DND-41 (cell line): Measurements from ENCODE around the gene SULF2.

Source experiments
- ATAC-seq: fragments of 200-7000 bp; cut with Tn5 transposase; 3 replicates; pipeline ENCODE4 v1.9.1; 2021; ENCODE audit warnings: low read depth; ENCODE audit not compliant: insufficient read depth
- DNase-seq: peaks from one replicate; pipeline ENCODE4 v3.0.0-alpha.2; 2020
- H2AFZ ChIP-seq: 2 replicates; pipeline ENCODE4 v1.6.0; 2012; ENCODE audit warnings: low read depth, low read length
- H3K27ac ChIP-seq: 2 replicates; pipeline ENCODE4 v1.5.1; 2012; ENCODE audit warnings: low read length, inconsistent platforms
- H3K27me3 ChIP-seq: fragments of 200-600 bp; sonication (generic); 2 replicates; pipeline ENCODE4 v1.6.0; 2012; ENCODE audit warnings: low read length, mild to moderate bottlenecking, inconsistent platforms; ENCODE audit not compliant: insufficient read depth, poor library complexity
- H3K36me3 ChIP-seq: 2 replicates; pipeline ENCODE4 v1.5.1; 2012; ENCODE audit warnings: low read length, inconsistent platforms; ENCODE audit not compliant: insufficient read depth
- H3K4me1 ChIP-seq: 2 replicates; pipeline ENCODE4 v1.5.1; 2012; ENCODE audit warnings: mild to moderate bottlenecking, low read length; ENCODE audit not compliant: insufficient read depth
- H3K4me2 ChIP-seq: 2 replicates; pipeline ENCODE4 v1.6.0; 2012; ENCODE audit warnings: mild to moderate bottlenecking, moderate library complexity, low read length, inconsistent platforms; ENCODE audit not compliant: insufficient read depth
- H3K4me3 ChIP-seq, 2 experiments: fragments of 200-600 bp in 1 of 2; shearing (Covaris generic) in 1 of 2; 2 replicates each; pipeline ENCODE4 v1.5.1; 2012 to 2016; ENCODE audit warnings: inconsistent platforms in 2 of 2, low read length in 2 of 2, mild to moderate bottlenecking in 2 of 2, low read depth in 1 of 2, moderate library complexity in 1 of 2
- H3K79me2 ChIP-seq: 2 replicates; pipeline ENCODE4 v1.6.0; 2012; ENCODE audit warnings: low read length, inconsistent platforms; ENCODE audit not compliant: insufficient read depth
- H3K9ac ChIP-seq: 2 replicates; pipeline ENCODE4 v1.6.0; 2012; ENCODE audit warnings: low read depth, mild to moderate bottlenecking, inconsistent platforms, low read length, moderate library complexity
- H3K9me3 ChIP-seq: 2 replicates; pipeline ENCODE4 v1.5.1; 2012; ENCODE audit warnings: low read length, moderate library complexity, mild to moderate bottlenecking, inconsistent platforms; ENCODE audit not compliant: insufficient read depth, severe bottlenecking
- H4K20me1 ChIP-seq: 2 replicates; pipeline ENCODE4 v1.6.0; 2012; ENCODE audit warnings: low read length; ENCODE audit not compliant: insufficient read depth
- EZH2 ChIP-seq: IDR thresholded peaks from 3 replicates; pipeline ENCODE4 v1.6.1; 2012; ENCODE audit warnings: borderline replicate concordance, low read depth, mild to moderate bottlenecking, moderate library complexity, low read length, inconsistent platforms; ENCODE audit not compliant: severe bottlenecking
- TF ChIP-seq, protein P1 (sequence below): IDR thresholded peaks from 2 replicates; pipeline ENCODE4 v1.5.1; 2012; ENCODE audit warnings: borderline replicate concordance, low read length, moderate library complexity, mild to moderate bottlenecking; ENCODE audit not compliant: poor library complexity, severe bottlenecking; ENCODE audit errors: extremely low read depth

Gene SULF2

DNA sequence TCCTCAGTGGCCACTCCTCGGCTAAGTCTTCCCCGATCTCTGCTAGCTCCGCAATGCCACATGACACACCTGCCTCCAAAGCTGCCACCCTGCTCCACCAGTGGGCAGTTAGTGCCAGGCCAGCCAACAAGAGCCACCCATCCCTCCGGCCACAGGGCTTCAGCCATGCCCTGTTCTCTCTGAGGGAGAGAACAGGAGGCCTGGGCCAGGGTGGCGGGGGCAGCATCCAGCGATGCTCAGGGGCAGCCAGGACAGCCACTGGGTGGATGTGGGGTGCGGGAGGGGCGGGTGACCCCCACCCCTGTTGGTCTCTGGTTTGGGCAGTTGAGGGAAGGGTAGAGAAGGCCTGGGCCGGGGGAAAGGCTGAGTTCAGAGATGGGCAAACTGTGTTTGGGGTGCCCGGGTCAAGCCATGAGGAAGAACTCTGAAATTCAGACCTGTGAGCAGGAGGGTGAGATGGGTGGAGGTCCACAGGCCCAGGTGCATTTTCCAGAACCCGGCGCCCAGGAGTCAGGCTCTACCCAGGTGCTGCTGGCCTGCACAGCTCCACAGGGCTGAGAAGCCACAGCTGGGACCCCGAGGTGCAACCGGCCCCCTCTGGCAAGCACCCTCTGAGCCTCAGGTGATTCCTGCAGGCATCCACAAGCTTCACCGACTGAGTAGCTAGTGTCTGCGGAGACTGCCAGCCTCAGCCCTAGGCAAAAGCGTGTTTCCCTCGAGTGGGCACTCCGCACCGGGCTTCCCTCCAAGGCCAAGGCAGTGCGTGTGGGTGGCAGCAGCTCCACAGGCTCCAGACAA is 91.1 kb downstream of the SULF2 start:
- H3K4me2 ChIP-seq, result no peak overlapping the region
- peaks cover 27% of the 10 kb centered on the region for H3K9me3 ChIP-seq
- no peak overlapping the region for H2AFZ ChIP-seq
- H3K36me3 ChIP-seq, result no peaks in the 10 kb centered on the region
- no peak overlapping the region for H3K9ac ChIP-seq
- H4K20me1 ChIP-seq, result no peaks in the 10 kb centered on the region
- no peak overlapping the region; the same call in 1 of the 2 replicates for H3K27ac ChIP-seq
- TF ChIP-seq, protein P1, sequence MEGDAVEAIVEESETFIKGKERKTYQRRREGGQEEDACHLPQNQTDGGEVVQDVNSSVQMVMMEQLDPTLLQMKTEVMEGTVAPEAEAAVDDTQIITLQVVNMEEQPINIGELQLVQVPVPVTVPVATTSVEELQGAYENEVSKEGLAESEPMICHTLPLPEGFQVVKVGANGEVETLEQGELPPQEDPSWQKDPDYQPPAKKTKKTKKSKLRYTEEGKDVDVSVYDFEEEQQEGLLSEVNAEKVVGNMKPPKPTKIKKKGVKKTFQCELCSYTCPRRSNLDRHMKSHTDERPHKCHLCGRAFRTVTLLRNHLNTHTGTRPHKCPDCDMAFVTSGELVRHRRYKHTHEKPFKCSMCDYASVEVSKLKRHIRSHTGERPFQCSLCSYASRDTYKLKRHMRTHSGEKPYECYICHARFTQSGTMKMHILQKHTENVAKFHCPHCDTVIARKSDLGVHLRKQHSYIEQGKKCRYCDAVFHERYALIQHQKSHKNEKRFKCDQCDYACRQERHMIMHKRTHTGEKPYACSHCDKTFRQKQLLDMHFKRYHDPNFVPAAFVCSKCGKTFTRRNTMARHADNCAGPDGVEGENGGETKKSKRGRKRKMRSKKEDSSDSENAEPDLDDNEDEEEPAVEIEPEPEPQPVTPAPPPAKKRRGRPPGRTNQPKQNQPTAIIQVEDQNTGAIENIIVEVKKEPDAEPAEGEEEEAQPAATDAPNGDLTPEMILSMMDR, result no peak
- TF ChIP-seq EZH2, result no peak
- H3K27me3 ChIP-seq, result no peaks in the 10 kb centered on the region
- DNase-seq, result no peak
- H3K4me1 ChIP-seq, result peaks cover 3% of the 10 kb centered on the region
- no peak overlapping the region for H3K4me3 ChIP-seq
- no peak for ATAC-seq
- H3K79me2 ChIP-seq, result no peaks in the 10 kb centered on the region

DNA sequence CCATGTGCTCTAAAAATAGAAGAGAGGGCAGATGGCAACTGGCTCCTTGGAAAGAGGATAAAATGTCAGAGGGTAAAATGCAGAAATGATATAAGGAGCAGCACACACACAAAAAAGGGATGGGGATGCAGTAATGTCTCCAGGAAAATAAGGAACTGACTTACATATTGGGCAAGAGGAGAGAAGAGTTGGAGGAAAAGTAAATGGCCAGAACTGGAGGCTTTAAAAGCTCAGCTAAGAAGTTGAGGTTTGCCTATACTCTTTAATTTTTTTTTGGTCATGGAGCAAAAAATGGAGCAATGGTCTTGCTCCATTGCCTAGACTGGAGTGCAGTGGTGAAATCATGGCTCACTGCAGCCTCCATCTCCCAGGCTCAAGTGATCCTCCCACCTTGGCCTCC is 93.7 kb downstream of the SULF2 start:
- DNase-seq, result no peak

DNA sequence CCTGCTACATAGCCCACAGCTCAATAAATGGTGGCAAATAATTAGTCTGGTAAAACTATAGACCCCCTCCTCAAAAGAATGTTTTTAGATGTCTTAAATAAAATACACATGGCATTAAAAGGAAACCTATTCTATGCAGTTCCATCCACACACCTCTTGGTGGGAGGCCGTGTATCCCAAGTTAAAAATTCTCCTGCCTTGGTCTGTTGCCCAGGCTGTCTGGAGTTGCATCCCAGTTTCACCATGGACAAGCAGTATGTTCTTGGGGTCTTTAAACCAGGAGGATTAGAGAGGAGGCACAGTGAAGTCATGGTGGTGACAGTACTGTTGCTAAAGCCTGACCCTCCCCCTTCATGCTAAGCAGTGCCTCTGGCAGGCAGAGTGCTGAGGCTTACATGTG is 95.5 kb downstream of the SULF2 start:
- H3K27me3 ChIP-seq, result no peaks in the 10 kb centered on the region
- no peak overlapping the region for H2AFZ ChIP-seq
- TF ChIP-seq, protein P1, result no peak
- TF ChIP-seq EZH2, result no peak
- H3K27ac ChIP-seq, result no peak overlapping the region
- no peaks in the 10 kb centered on the region for H4K20me1 ChIP-seq
- DNase-seq (no peak), ATAC-seq (no peak)
- H3K79me2 ChIP-seq, result no peaks in the 10 kb centered on the region
- no peak overlapping the region for H3K4me2 ChIP-seq
- H3K4me1 ChIP-seq, result no peaks in the 10 kb centered on the region; the same call in 1 of the 2 replicates
- peaks cover 27% of the 10 kb centered on the region for H3K9me3 ChIP-seq
- no peak overlapping the region for H3K9ac ChIP-seq
- H3K4me3 ChIP-seq, result no peak overlapping the region
- H3K36me3 ChIP-seq, result no peaks in the 10 kb centered on the region

More for the DNA sequence above, 93.7 kb downstream of the SULF2 start:
- TF ChIP-seq, protein P1, result no peak
- TF ChIP-seq EZH2, result no peak
- Histone ChIP-seq H3K79me2 (no peaks in the 10 kb centered on the region), H3K9ac (no peak overlapping the region), H3K4me2 (no peak overlapping the region), H3K4me3 (no peak overlapping the region), H3K4me1 (peaks cover 3% of the 10 kb centered on the region), H3K27me3 (no peaks in the 10 kb centered on the region), H3K36me3 (no peaks in the 10 kb centered on the region), H4K20me1 (no peaks in the 10 kb centered on the region), H3K9me3 (peaks cover 27% of the 10 kb centered on the region), H2AFZ (no peak overlapping the region), H3K27ac (no peak overlapping the region)
- ATAC-seq, result no peak
